ENCODE results near the gene SLC1A6. TPM values are rescaled to one million over a fixed set of nuclear protein-coding genes. Genes with fewer than 3 reads are reported as not detected.

The SLC1A6 gene
- total and polyA plus RNA-seq, 4 donors, result not detected

DNA sequence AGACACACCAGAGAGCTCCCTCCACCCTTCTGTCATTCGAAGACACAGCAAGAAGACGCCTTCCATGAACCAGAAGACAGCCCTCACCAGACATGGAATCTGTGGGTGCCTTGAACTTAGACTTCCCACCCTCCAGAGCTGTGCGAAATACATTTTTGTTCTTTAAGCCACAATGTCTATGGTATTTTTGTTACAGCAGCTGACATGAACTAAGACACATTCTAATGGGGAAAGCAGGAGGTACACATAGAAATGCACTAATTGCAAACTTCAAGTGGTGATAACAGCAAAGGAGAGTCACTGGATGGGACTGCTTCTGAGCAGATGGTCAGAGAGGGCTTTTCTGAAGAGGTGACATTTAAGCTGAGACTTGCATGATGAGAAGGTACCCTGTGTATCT, 22.2 kb downstream of the SLC1A6 start:
- no peak for DNase-seq (ENCODE audit: low spot score)
- Histone ChIP-seq H3K27me3 (ENCODE audit: control insufficient read depth in 4 of 4, insufficient read depth in 4 of 4, low read length in 3 of 4) (peaks cover 0 to 9% (median 0%) of the 10 kb centered on the region in 4 donors), H3K4me3 (ENCODE audit: low read depth in 1 of 3, low read length in 3 of 3) (no peak overlapping the region), H3K27ac (ENCODE audit: low read depth in 1 of 2, low read length in 2 of 2) (no peak overlapping the region), H3K36me3 (ENCODE audit: control insufficient read depth in 4 of 4, insufficient read depth in 3 of 4, low read depth in 1 of 4, low read length in 3 of 4) (no peaks in the 10 kb centered on the region), H3K9ac (ENCODE audit: low read depth in 1 of 2, low read length in 2 of 2) (no peak overlapping the region), H3K9me3 (ENCODE audit: control insufficient read depth in 4 of 4, low read length in 3 of 4) (peaks cover 9 to 37% (median 30%) of the 10 kb centered on the region in 4 donors), H3K4me1 (ENCODE audit: control insufficient read depth in 4 of 4, insufficient read depth in 4 of 4, low read length in 3 of 4) (no peaks in the 10 kb centered on the region)
- 86% methylated on average over 3 of the region's 3 CpGs for WGBS
- no peak for TF ChIP-seq HNF4G (IDR thresholded peaks at IDR 0.05)
- TF ChIP-seq, protein P1, sequence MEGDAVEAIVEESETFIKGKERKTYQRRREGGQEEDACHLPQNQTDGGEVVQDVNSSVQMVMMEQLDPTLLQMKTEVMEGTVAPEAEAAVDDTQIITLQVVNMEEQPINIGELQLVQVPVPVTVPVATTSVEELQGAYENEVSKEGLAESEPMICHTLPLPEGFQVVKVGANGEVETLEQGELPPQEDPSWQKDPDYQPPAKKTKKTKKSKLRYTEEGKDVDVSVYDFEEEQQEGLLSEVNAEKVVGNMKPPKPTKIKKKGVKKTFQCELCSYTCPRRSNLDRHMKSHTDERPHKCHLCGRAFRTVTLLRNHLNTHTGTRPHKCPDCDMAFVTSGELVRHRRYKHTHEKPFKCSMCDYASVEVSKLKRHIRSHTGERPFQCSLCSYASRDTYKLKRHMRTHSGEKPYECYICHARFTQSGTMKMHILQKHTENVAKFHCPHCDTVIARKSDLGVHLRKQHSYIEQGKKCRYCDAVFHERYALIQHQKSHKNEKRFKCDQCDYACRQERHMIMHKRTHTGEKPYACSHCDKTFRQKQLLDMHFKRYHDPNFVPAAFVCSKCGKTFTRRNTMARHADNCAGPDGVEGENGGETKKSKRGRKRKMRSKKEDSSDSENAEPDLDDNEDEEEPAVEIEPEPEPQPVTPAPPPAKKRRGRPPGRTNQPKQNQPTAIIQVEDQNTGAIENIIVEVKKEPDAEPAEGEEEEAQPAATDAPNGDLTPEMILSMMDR (IDR thresholded peaks at IDR 0.05; ENCODE audit: low read depth, low read length, missing input control), result no peak
- no peak for TF ChIP-seq EGR1 (IDR thresholded peaks at IDR 0.05; ENCODE audit: low read depth in 2 of 2)
- TF ChIP-seq SP1 (IDR thresholded peaks at IDR 0.05), result no peak

DNA sequence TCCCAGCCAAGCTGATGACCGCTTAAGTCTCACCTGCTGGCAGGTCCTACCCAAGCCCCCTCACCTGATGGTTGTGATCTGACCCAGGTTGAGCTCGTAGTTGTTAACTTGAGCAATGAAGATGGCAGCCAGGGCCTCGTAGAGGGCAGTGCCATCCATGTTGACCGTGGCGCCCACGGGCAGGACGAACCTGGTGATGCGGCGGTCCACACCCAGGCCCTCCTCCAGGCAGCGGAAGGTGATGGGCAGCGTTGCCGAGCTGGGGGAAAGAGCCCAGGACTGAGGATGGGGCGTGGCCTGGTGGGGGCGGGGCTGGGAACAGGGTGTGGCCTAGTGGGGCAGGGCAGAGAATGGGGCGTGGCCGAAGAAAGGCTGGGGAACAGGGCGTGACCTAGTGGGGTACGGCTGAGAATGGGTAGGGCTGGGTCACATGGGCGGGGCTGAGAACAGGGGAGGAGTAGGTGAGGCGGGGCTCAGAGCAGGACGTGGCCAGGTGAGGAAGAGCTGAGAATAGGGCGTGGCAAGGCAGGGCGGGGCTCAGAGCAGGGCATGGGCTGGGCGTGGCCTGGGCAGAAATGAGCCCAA, 25.5 kb downstream of the SLC1A6 start:
- no peak for DNase-seq (ENCODE audit: low spot score)
- Histone ChIP-seq H3K9ac (ENCODE audit: low read depth in 1 of 2, low read length in 2 of 2) (no peak overlapping the region), H3K4me1 (ENCODE audit: control insufficient read depth in 4 of 4, insufficient read depth in 4 of 4, low read length in 3 of 4) (no peaks in the 10 kb centered on the region), H3K9me3 (ENCODE audit: control insufficient read depth in 4 of 4, low read length in 3 of 4) (peaks cover 4 to 20% (median 16%) of the 10 kb centered on the region in 4 donors), H3K4me3 (ENCODE audit: low read depth in 1 of 3, low read length in 3 of 3) (no peak overlapping the region), H3K27ac (ENCODE audit: low read depth in 1 of 2, low read length in 2 of 2) (no peak overlapping the region), H3K36me3 (ENCODE audit: control insufficient read depth in 4 of 4, insufficient read depth in 3 of 4, low read depth in 1 of 4, low read length in 3 of 4) (no peaks in the 10 kb centered on the region), H3K27me3 (ENCODE audit: control insufficient read depth in 4 of 4, insufficient read depth in 4 of 4, low read length in 3 of 4) (peaks cover 0 to 6% (median under 1%) of the 10 kb centered on the region in 4 donors)
- TF ChIP-seq HNF4A (conservative IDR thresholded peaks at IDR 0.05) (no peak), SP1 (IDR thresholded peaks at IDR 0.05) (no peak), NR2F2 (IDR thresholded peaks at IDR 0.05) (no peak), TAF1 (conservative IDR thresholded peaks at IDR 0.05) (no peak), FOXA2 (IDR thresholded peaks at IDR 0.05) (no peak), RAD21 (IDR thresholded peaks at IDR 0.05) (no peak), YY1 (IDR thresholded peaks at IDR 0.05) (no peak), HNF4G (IDR thresholded peaks at IDR 0.05) (no peak), RXRA (IDR thresholded peaks at IDR 0.05) (no peak), GABPA (IDR thresholded peaks at IDR 0.05 in 1 of 2, conservative IDR thresholded peaks at IDR 0.05 in 1 of 2) (no peak), FOXA1 (IDR thresholded peaks at IDR 0.05) (no peak), EGR1 (IDR thresholded peaks at IDR 0.05; ENCODE audit: low read depth in 2 of 2) (no peak), JUND (IDR thresholded peaks at IDR 0.05) (no peak)
- TF ChIP-seq, protein P2, sequence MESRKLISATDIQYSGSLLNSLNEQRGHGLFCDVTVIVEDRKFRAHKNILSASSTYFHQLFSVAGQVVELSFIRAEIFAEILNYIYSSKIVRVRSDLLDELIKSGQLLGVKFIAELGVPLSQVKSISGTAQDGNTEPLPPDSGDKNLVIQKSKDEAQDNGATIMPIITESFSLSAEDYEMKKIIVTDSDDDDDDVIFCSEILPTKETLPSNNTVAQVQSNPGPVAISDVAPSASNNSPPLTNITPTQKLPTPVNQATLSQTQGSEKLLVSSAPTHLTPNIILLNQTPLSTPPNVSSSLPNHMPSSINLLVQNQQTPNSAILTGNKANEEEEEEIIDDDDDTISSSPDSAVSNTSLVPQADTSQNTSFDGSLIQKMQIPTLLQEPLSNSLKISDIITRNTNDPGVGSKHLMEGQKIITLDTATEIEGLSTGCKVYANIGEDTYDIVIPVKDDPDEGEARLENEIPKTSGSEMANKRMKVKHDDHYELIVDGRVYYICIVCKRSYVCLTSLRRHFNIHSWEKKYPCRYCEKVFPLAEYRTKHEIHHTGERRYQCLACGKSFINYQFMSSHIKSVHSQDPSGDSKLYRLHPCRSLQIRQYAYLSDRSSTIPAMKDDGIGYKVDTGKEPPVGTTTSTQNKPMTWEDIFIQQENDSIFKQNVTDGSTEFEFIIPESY (IDR thresholded peaks at IDR 0.05), result no peak
- TF ChIP-seq, protein P1 (IDR thresholded peaks at IDR 0.05; ENCODE audit: low read depth, low read length, missing input control), result no peak
- TF ChIP-seq, protein P3, sequence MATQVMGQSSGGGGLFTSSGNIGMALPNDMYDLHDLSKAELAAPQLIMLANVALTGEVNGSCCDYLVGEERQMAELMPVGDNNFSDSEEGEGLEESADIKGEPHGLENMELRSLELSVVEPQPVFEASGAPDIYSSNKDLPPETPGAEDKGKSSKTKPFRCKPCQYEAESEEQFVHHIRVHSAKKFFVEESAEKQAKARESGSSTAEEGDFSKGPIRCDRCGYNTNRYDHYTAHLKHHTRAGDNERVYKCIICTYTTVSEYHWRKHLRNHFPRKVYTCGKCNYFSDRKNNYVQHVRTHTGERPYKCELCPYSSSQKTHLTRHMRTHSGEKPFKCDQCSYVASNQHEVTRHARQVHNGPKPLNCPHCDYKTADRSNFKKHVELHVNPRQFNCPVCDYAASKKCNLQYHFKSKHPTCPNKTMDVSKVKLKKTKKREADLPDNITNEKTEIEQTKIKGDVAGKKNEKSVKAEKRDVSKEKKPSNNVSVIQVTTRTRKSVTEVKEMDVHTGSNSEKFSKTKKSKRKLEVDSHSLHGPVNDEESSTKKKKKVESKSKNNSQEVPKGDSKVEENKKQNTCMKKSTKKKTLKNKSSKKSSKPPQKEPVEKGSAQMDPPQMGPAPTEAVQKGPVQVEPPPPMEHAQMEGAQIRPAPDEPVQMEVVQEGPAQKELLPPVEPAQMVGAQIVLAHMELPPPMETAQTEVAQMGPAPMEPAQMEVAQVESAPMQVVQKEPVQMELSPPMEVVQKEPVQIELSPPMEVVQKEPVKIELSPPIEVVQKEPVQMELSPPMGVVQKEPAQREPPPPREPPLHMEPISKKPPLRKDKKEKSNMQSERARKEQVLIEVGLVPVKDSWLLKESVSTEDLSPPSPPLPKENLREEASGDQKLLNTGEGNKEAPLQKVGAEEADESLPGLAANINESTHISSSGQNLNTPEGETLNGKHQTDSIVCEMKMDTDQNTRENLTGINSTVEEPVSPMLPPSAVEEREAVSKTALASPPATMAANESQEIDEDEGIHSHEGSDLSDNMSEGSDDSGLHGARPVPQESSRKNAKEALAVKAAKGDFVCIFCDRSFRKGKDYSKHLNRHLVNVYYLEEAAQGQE (IDR thresholded peaks at IDR 0.05), result no peak
- TF ChIP-seq, protein P4, sequence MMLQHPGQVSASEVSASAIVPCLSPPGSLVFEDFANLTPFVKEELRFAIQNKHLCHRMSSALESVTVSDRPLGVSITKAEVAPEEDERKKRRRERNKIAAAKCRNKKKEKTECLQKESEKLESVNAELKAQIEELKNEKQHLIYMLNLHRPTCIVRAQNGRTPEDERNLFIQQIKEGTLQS (IDR thresholded peaks at IDR 0.05), result no peak
- TF ChIP-seq, protein P5, sequence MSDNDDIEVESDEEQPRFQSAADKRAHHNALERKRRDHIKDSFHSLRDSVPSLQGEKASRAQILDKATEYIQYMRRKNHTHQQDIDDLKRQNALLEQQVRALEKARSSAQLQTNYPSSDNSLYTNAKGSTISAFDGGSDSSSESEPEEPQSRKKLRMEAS (IDR thresholded peaks at IDR 0.05), result no peak
- 29% methylated on average over 24 of the region's 24 CpGs for WGBS
